CD14-positive monocyte (primary cell): ENCODE data around the gene NLRP4. TPM values are rescaled to one million over a fixed set of nuclear protein-coding genes. Genes with fewer than 3 reads are reported as not detected.

Source experiments
- DNase-seq, 3 donors: peaks; one replicate each; pipeline ENCODE4 v3.0.0-alpha.2; 2011 to 2022
- H2AFZ ChIP-seq: 2 replicates; pipeline ENCODE4 v1.6.0; 2012; ENCODE audit warnings: mild to moderate bottlenecking, low read depth, low read length, inconsistent platforms; ENCODE audit not compliant: insufficient read depth, poor library complexity, severe bottlenecking
- H3K27ac ChIP-seq, 2 donors: 1 replicate in 1 of 2; 2 replicates in 1 of 2; pipeline ENCODE4 v1.5.1; 2012 to 2013; ENCODE audit warnings: low read length in 2 of 2, control low read depth in 1 of 2, inconsistent platforms in 1 of 2, low read depth in 1 of 2, mild to moderate bottlenecking in 1 of 2
- H3K27me3 ChIP-seq, 2 donors: one replicate each; pipeline versions ENCODE4 v1.6.0 to v1.6.1; 2011 to 2013; ENCODE audit warnings: low read length in 2 of 2; ENCODE audit not compliant: control insufficient read depth in 2 of 2, insufficient read depth in 2 of 2
- H3K36me3 ChIP-seq, 2 donors: replicated peaks in 1 of 2; 1 replicate in 1 of 2; 2 replicates in 1 of 2; pipeline versions ENCODE4 v1.5.1 to v1.6.1; 2012 to 2013; ENCODE audit warnings: low read length in 2 of 2, control low read depth in 1 of 2, inconsistent platforms in 1 of 2, mild to moderate bottlenecking in 1 of 2; ENCODE audit not compliant: insufficient read depth in 2 of 2, control insufficient read depth in 1 of 2
- H3K4me1 ChIP-seq, 2 donors: 1 replicate in 1 of 2; 2 replicates in 1 of 2; pipeline versions ENCODE4 v1.5.1 to v1.6.1; 2012 to 2013; ENCODE audit warnings: low read length in 2 of 2, control low read depth in 1 of 2, inconsistent platforms in 1 of 2, mild to moderate bottlenecking in 1 of 2, moderate library complexity in 1 of 2; ENCODE audit not compliant: insufficient read depth in 2 of 2, control insufficient read depth in 1 of 2
- H3K4me2 ChIP-seq: replicated peaks from 2 replicates; pipeline ENCODE3; 2012; ENCODE audit warnings: low read length, moderate library complexity, mild to moderate bottlenecking; ENCODE audit not compliant: poor library complexity, severe bottlenecking; ENCODE audit errors: extremely low read depth
- H3K4me3 ChIP-seq, 3 experiments: fragments of 200-600 bp in 1 of 3; sonication (generic) in 1 of 3; replicated peaks in 1 of 3; 1 replicate in 2 of 3; 2 replicates in 1 of 3; pipeline ENCODE4 v1.5.1; 2011 to 2013; ENCODE audit warnings: low read length in 3 of 3, mild to moderate bottlenecking in 3 of 3, control low read depth in 2 of 3, low read depth in 2 of 3, inconsistent platforms in 1 of 3, moderate library complexity in 1 of 3
- H3K79me2 ChIP-seq: 2 replicates; pipeline ENCODE4 v1.6.0; 2012; ENCODE audit warnings: mild to moderate bottlenecking, control low read depth, inconsistent platforms, low read length, moderate library complexity; ENCODE audit not compliant: insufficient read depth
- H3K9ac ChIP-seq: 2 replicates; pipeline ENCODE4 v1.6.0; 2017; ENCODE audit warnings: low read length, mild to moderate bottlenecking; ENCODE audit not compliant: insufficient read depth, poor library complexity, severe bottlenecking
- H3K9me3 ChIP-seq, 2 donors: replicated peaks in 1 of 2; 1 replicate in 1 of 2; 2 replicates in 1 of 2; pipeline versions ENCODE4 v1.5.1 to v1.6.1; 2012 to 2013; ENCODE audit warnings: low read length in 2 of 2, control low read depth in 1 of 2; ENCODE audit not compliant: control insufficient read depth in 1 of 2, insufficient read depth in 1 of 2
- H4K20me1 ChIP-seq: 2 replicates; pipeline ENCODE4 v1.6.0; 2012; ENCODE audit warnings: mild to moderate bottlenecking, low read length, control low read depth, moderate library complexity; ENCODE audit not compliant: insufficient read depth
- H3K27ac Mint-ChIP-seq, 7 donors: one replicate each; pipeline ENCODE4 v1.8.0; 2020; ENCODE audit warnings: mild to moderate bottlenecking in 7 of 7, mixed read lengths in 7 of 7, moderate library complexity in 6 of 7, inconsistent platforms in 2 of 7
- H3K27me3 Mint-ChIP-seq, 3 donors: one replicate each; pipeline ENCODE4 v1.8.0; 2021 to 2022; ENCODE audit warnings: low read depth in 3 of 3, mild to moderate bottlenecking in 3 of 3, mixed read lengths in 3 of 3, moderate library complexity in 3 of 3, inconsistent platforms in 1 of 3
- H3K36me3 Mint-ChIP-seq, 2 donors: one replicate each; pipeline ENCODE4 v1.8.0; 2020; ENCODE audit warnings: mixed read lengths in 2 of 2, inconsistent platforms in 1 of 2, mild to moderate bottlenecking in 1 of 2
- H3K4me1 Mint-ChIP-seq: one replicate; pipeline ENCODE4 v1.8.0; 2020; ENCODE audit warnings: mild to moderate bottlenecking, mixed read lengths
- H3K4me3 Mint-ChIP-seq, 2 donors: one replicate each; pipeline ENCODE4 v1.8.0; 2020; ENCODE audit warnings: mild to moderate bottlenecking in 2 of 2, mixed read lengths in 2 of 2, moderate library complexity in 1 of 2
- H3K9me3 Mint-ChIP-seq, 7 donors: one replicate each; pipeline ENCODE4 v1.8.0; 2020 to 2022; ENCODE audit warnings: mixed read lengths in 7 of 7, mild to moderate bottlenecking in 6 of 7, moderate library complexity in 6 of 7, inconsistent platforms in 2 of 7
- WGBS: methylation state at CpG from one replicate; pipeline ENCODE4 v1.1.5; 2013; ENCODE audit warnings: missing lambda C conversion rate; ENCODE audit not compliant: insufficient coverage; 5-methylcytosine and 5-hydroxymethylcytosine counted together
- intact Hi-C, 2 donors: fragments of 100-400 bp; cut with micrococcal nuclease; formaldehyde crosslinking; loops; one replicate each; pipeline versions ENCODE4 v1.15.0 to v1.15.1; 2023
- polyA plus RNA-seq, 3 donors: library from polyadenylated mRNA; depleted of rRNA in 1 of 3; unstranded in 2 of 3; stranded (reverse) in 1 of 3; fragments of 300-500 nt in 2 of 3; fragments of >200 nt in 1 of 3; fragmentation: Illumina TruSeq in 2 of 3; gene quantifications; 1 replicate in 2 of 3; 2 replicates in 1 of 3; pipeline ENCODE4 v1.2.3, GENCODE V29; 2012 to 2021
- TF ChIP-seq, protein P1 (sequence below): fragments of 200-600 bp; IDR thresholded peaks from one replicate; pipeline ENCODE4 v1.8.0; 2022; ENCODE audit warnings: antibody characterized with exemption, mild to moderate bottlenecking

Gene NLRP4
- polyA plus RNA-seq, 3 donors, result not detected

DNA sequence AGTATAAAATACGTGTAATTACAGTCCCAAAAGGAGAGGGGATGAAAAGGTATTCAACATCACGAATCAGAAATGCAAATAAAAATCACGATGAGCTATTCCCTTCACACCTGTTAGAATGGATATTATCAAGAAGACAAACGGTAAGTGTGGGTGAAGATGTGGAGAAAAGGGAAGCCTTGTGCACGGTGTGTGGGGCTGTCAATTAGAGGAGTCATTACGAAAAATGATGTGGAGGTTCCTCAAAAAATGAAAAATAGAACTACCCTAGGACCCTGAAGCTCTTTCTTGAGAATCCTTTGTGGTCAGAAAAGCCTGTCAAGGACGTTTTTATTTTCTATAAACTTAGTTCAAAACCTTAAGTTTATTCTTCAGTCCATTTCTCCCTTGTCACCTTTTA, 23.9 kb upstream of the NLRP4 start:
- peaks cover 1 to 2% (median 2%) of the 10 kb centered on the region in 3 donors for H3K27me3 Mint-ChIP-seq
- H3K36me3 Mint-ChIP-seq, result no peaks in the 10 kb centered on the region
- peaks cover 2 to 19% (median 8%) of the 10 kb centered on the region in 7 donors for H3K9me3 Mint-ChIP-seq
- H3K27ac ChIP-seq, result no peak overlapping the region
- no peak overlapping the region for H2AFZ ChIP-seq
- TF ChIP-seq, protein P1, sequence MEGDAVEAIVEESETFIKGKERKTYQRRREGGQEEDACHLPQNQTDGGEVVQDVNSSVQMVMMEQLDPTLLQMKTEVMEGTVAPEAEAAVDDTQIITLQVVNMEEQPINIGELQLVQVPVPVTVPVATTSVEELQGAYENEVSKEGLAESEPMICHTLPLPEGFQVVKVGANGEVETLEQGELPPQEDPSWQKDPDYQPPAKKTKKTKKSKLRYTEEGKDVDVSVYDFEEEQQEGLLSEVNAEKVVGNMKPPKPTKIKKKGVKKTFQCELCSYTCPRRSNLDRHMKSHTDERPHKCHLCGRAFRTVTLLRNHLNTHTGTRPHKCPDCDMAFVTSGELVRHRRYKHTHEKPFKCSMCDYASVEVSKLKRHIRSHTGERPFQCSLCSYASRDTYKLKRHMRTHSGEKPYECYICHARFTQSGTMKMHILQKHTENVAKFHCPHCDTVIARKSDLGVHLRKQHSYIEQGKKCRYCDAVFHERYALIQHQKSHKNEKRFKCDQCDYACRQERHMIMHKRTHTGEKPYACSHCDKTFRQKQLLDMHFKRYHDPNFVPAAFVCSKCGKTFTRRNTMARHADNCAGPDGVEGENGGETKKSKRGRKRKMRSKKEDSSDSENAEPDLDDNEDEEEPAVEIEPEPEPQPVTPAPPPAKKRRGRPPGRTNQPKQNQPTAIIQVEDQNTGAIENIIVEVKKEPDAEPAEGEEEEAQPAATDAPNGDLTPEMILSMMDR, result no peak
- WGBS, result 53% methylated on average over 2 of the region's 7 CpGs
- H3K9me3 ChIP-seq, result peaks cover 2 to 7% of the 10 kb centered on the region in 2 donors
- H3K4me3 ChIP-seq, result no peak overlapping the region
- H3K36me3 ChIP-seq, result no peaks in the 10 kb centered on the region
- DNase-seq, result no peak
- no peaks in the 10 kb centered on the region for H3K79me2 ChIP-seq
- no peaks in the 10 kb centered on the region for H4K20me1 ChIP-seq
- H3K9ac ChIP-seq, result no peak overlapping the region
- no peaks in the 10 kb centered on the region for H3K4me1 Mint-ChIP-seq
- intact Hi-C loops, result loop anchor here in 1 of 2 donors (10.0 kb wide), 1 partner anchor 178 kb away; no protein-coding TSS in a partner anchor
- H3K27me3 ChIP-seq, result no peaks in the 10 kb centered on the region
- no peak overlapping the region for H3K27ac Mint-ChIP-seq
- no peaks in the 10 kb centered on the region for H3K4me1 ChIP-seq
- no peak overlapping the region for H3K4me3 Mint-ChIP-seq
- no peak overlapping the region for H3K4me2 ChIP-seq

DNA sequence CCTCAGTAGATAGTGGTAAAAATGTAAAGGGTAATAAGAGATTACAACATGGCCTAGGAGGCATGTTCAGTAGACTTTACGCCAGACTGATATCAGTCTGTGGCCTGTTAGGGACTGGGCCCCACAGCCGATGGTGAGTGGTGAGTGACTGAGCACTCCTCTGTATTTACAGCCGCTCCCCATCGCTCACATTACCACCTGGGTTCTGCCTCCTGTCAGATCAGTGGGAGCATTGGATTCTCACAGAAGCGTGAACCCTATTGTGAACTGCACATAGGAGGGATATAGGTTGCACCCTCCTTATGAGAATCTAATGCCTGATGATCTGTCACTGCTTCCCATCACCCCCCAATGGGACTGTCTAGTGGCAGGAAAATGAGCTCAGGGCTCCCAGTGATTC, 22.4 kb upstream of the NLRP4 start:
- no peaks in the 10 kb centered on the region for H3K79me2 ChIP-seq
- no peaks in the 10 kb centered on the region for H3K36me3 ChIP-seq
- Mint-ChIP-seq H3K4me1 (no peaks in the 10 kb centered on the region), H3K4me3 (no peak overlapping the region), H3K27ac (peak overlapping the region in 1 of 7 donors; percentile 66), H3K36me3 (no peaks in the 10 kb centered on the region), H3K27me3 (peaks cover 1 to 2% (median 2%) of the 10 kb centered on the region in 3 donors), H3K9me3 (peaks cover 3 to 22% (median 11%) of the 10 kb centered on the region in 7 donors)
- no peaks in the 10 kb centered on the region for H3K27me3 ChIP-seq
- no peak overlapping the region for H3K27ac ChIP-seq
- H3K4me3 ChIP-seq, result no peak overlapping the region
- no peak for DNase-seq
- H3K9me3 ChIP-seq, result peaks cover 2 to 9% of the 10 kb centered on the region in 2 donors
- no peaks in the 10 kb centered on the region for H3K4me1 ChIP-seq
- 100% methylated on average over 2 of the region's 5 CpGs for WGBS
- no peak overlapping the region for H3K4me2 ChIP-seq
- H3K9ac ChIP-seq, result no peak overlapping the region
- no peaks in the 10 kb centered on the region for H4K20me1 ChIP-seq
- intact Hi-C loops, result loop anchor here in 1 of 2 donors (10.0 kb wide), 1 partner anchor 179 kb away; no protein-coding TSS in a partner anchor
- TF ChIP-seq, protein P1, result no peak
- no peak overlapping the region for H2AFZ ChIP-seq
